GM12878 (cell line): ENCODE data around the gene IGFBP2. TPM values are rescaled to one million over a fixed set of nuclear protein-coding genes. Genes with fewer than 3 reads are reported as not detected.

Experiments
- ATAC-seq: fragments of 200-7000 bp; cut with Tn5 transposase; 3 replicates; pipeline ENCODE4 v1.9.1; 2020; ENCODE audit warnings: mild to moderate bottlenecking, moderate library complexity
- BruUV-seq: library from RNA; stranded (reverse); fragments of 400-500 nt; replicated peaks from 2 replicates; lab custom pipeline; 2021; lab: Mats Ljungman, UMichigan
- CTCF ChIA-PET: fragments of 300-600 bp; sonication (Branson Sonifier 250); formaldehyde crosslinking; extraction: SDS; loops from one replicate; lab custom pipeline; 2021; ENCODE audit warnings: inconsistent platforms; lab: Yijun Ruan, JAX
- POLR2A ChIA-PET: fragments of 350-600 bp; formaldehyde crosslinking; extraction: SDS; loops from one replicate; lab custom pipeline; 2021; ENCODE audit warnings: inconsistent platforms; lab: Charles Lee
- RAD21 ChIA-PET: fragments of 300-600 bp; sonication (Branson Sonifier 250); formaldehyde crosslinking; loops from one replicate; lab custom pipeline; 2023; ENCODE audit warnings: antibody characterized with exemption; ENCODE audit not compliant: unreplicated experiment; lab: Charles Lee
- SMC1A ChIA-PET: fragments of 300-600 bp; sonication (Branson Sonifier 250); formaldehyde crosslinking; loops from one replicate; lab custom pipeline; 2023; ENCODE audit not compliant: unreplicated experiment, uncharacterized antibody; lab: Charles Lee
- DNase-seq: peaks from one replicate; pipeline ENCODE4 v3.0.0-alpha.2; 2011; ENCODE audit warnings: low read depth, low spot score
- FAIRE-seq: peaks from 3 replicates; lab custom pipeline; 2011; peaks lifted over from hg19 to GRCh38; lab: Jason Lieb, UNC
- H2AFZ ChIP-seq: 2 replicates; pipeline ENCODE4 v1.6.0; 2011; ENCODE audit warnings: low read depth, low read length, control low read depth; ENCODE audit not compliant: control insufficient read depth
- H3K27ac ChIP-seq: 2 replicates; pipeline ENCODE4 v1.5.1; 2011; ENCODE audit warnings: control low read depth; ENCODE audit not compliant: control insufficient read depth, insufficient read depth
- H3K27me3 ChIP-seq, 2 experiments: replicated peaks in 1 of 2; 2 replicates each; pipeline versions ENCODE4 v1.6.0 to v1.6.1; 2011; ENCODE audit warnings: low read length in 1 of 2; ENCODE audit not compliant: control insufficient read depth in 2 of 2, insufficient read depth in 2 of 2
- H3K36me3 ChIP-seq, 2 experiments: 2 replicates each; pipeline ENCODE4 v1.5.1; 2011; ENCODE audit warnings: low read length in 1 of 2; ENCODE audit not compliant: control insufficient read depth in 2 of 2, insufficient read depth in 2 of 2
- H3K4me1 ChIP-seq: 2 replicates; pipeline ENCODE4 v1.6.1; 2011; ENCODE audit warnings: mild to moderate bottlenecking, low read length, moderate library complexity, mixed read lengths; ENCODE audit not compliant: control insufficient read depth, insufficient read depth
- H3K4me2 ChIP-seq: 2 replicates; pipeline ENCODE4 v1.6.0; 2011; ENCODE audit warnings: control low read depth; ENCODE audit not compliant: control insufficient read depth, insufficient read depth
- H3K4me3 ChIP-seq: fragments of 200-600 bp; sonication (generic); 2 replicates; pipeline ENCODE4 v1.5.1; 2016
- H3K79me2 ChIP-seq: 2 replicates; pipeline ENCODE4 v1.6.0; 2011; ENCODE audit warnings: low read length; ENCODE audit not compliant: control insufficient read depth, insufficient read depth
- H3K9ac ChIP-seq: 2 replicates; pipeline ENCODE4 v1.8.0; 2011; ENCODE audit warnings: low read length, control low read depth, mixed read lengths; ENCODE audit not compliant: control insufficient read depth, insufficient read depth
- H3K9me3 ChIP-seq: replicated peaks from 3 replicates; pipeline ENCODE4 v1.5.1; 2011; ENCODE audit warnings: mild to moderate bottlenecking, low read length; ENCODE audit not compliant: control insufficient read depth, insufficient read depth
- H4K20me1 ChIP-seq: 2 replicates; pipeline ENCODE4 v1.6.0; 2011; ENCODE audit not compliant: control insufficient read depth, insufficient read depth
- ATF2 ChIP-seq: IDR thresholded peaks from 2 replicates; pipeline ENCODE4 v1.6.1; 2012; ENCODE audit warnings: low read length, inconsistent platforms
- BCL11A ChIP-seq: IDR thresholded peaks from 2 replicates; pipeline ENCODE4 v1.6.1; 2011; ENCODE audit warnings: low read depth, low read length
- BMI1 ChIP-seq: fragments of 450-650 bp; IDR thresholded peaks from 2 replicates; pipeline ENCODE4 v1.6.1; 2016; ENCODE audit warnings: mild to moderate bottlenecking, moderate library complexity, borderline replicate concordance
- CHD2 ChIP-seq: IDR thresholded peaks from 2 replicates; pipeline ENCODE4 v1.6.1; 2011; ENCODE audit warnings: low read depth, low read length, improper control_type of control experiment, borderline replicate concordance
- EED ChIP-seq: sonication (generic); IDR thresholded peaks from 2 replicates; pipeline ENCODE4 v1.6.1; 2016; ENCODE audit warnings: antibody characterized with exemption, low read depth
- HDAC6 ChIP-seq: fragments of 200-600 bp; sonication (generic); IDR thresholded peaks from one replicate; pipeline ENCODE4 v1.8.0; 2017; ENCODE audit warnings: antibody characterized with exemption; ENCODE audit not compliant: unreplicated experiment
- IKZF1 ChIP-seq: fragments of 450-650 bp; conservative IDR thresholded peaks from 2 replicates; pipeline ENCODE4 v1.6.1; 2017; ENCODE audit warnings: antibody characterized with exemption, mild to moderate bottlenecking
- NBN ChIP-seq: fragments of 450-650 bp; IDR thresholded peaks from 2 replicates; pipeline ENCODE4 v1.6.1; 2016
- NFYA ChIP-seq: IDR thresholded peaks from 2 replicates; pipeline ENCODE4 v1.6.1; 2011; ENCODE audit warnings: low read depth, mild to moderate bottlenecking, low read length, improper control_type of control experiment, borderline replicate concordance
- NRF1 ChIP-seq: conservative IDR thresholded peaks from 2 replicates; pipeline ENCODE4 v1.6.1; 2011; ENCODE audit warnings: mild to moderate bottlenecking, low read depth, low read length, improper control_type of control experiment
- RELB ChIP-seq: fragments of 450-650 bp; IDR thresholded peaks from 2 replicates; pipeline ENCODE4 v1.6.1; 2017; ENCODE audit warnings: low read depth, mild to moderate bottlenecking, moderate library complexity
- SRF ChIP-seq, 2 experiments: IDR thresholded peaks; 2 replicates each; pipeline ENCODE4 v1.6.1; 2011; ENCODE audit warnings: low read depth in 2 of 2, low read length in 2 of 2, mild to moderate bottlenecking in 1 of 2, moderate library complexity in 1 of 2
- STAT1 ChIP-seq: fragments of 450-650 bp; conservative IDR thresholded peaks from 2 replicates; pipeline ENCODE4 v1.6.1; 2014; ENCODE audit warnings: antibody characterized with exemption, mild to moderate bottlenecking
- TBL1XR1 ChIP-seq: IDR thresholded peaks from 2 replicates; pipeline ENCODE4 v1.6.1; 2012; ENCODE audit warnings: low read depth, low read length, improper control_type of control experiment
- WGBS: methylation state at CpG from one replicate; pipeline ENCODE4 v1.1.6; 2016; ENCODE audit warnings: low lambda C conversion rate; ENCODE audit not compliant: insufficient replicate concordance, insufficient coverage; ENCODE audit errors: missing lambda C conversion rate; 5-methylcytosine and 5-hydroxymethylcytosine counted together
- in situ Hi-C: fragments of 300-500 bp; cut with MboI; formaldehyde crosslinking; loops from 9 replicates; pipeline ENCODE4 v1.14.3; 2018; ENCODE audit warnings: mixed read lengths
- intact Hi-C: fragments of 100-400 bp; cut with micrococcal nuclease; formaldehyde crosslinking; loops from one replicate; pipeline ENCODE4 v1.14.2; 2022; ENCODE audit not compliant: unreplicated experiment
- polyA plus RNA-seq, 11 experiments: library from polyadenylated mRNA; depleted of rRNA in 4 of 11; unstranded in 6 of 11; stranded (reverse) in 5 of 11; fragments of >200 nt; fragmentation: Nextera tagmentation in 4 of 11; fragmentation: Illumina TruSeq in 1 of 11; extraction: Ambion mirVana in 4 of 11; extraction: Trizol in 1 of 11; gene quantifications; 1 replicate in 1 of 11; 2 replicates in 10 of 11; pipeline versions ENCODE4 v1.2.1 to v1.2.3, GENCODE V29; 2011 to 2016; ENCODE audit warnings: inconsistent platforms in 2 of 11, missing spikeins in 2 of 11, low read depth in 1 of 11
- total RNA-seq, 4 experiments: library from RNA; depleted of rRNA in 3 of 4; stranded (reverse); fragments of >200 nt in 3 of 4; fragmentation: Illumina TruSeq in 1 of 4; extraction: Trizol in 1 of 4; gene quantifications; 2 replicates each; pipeline versions ENCODE4 v1.2.1 to v1.2.3, GENCODE V29; 2013 to 2021
- TF ChIP-seq, protein P1 (sequence below): fragments of 150-350 bp; IDR thresholded peaks from 2 replicates; pipeline ENCODE4 v1.6.1; 2014; ENCODE audit warnings: mild to moderate bottlenecking, low read depth, low read length
- TF ChIP-seq, protein P2 (sequence below): fragments of 450-650 bp; IDR thresholded peaks from 2 replicates; pipeline ENCODE4 v1.6.1; 2016; ENCODE audit warnings: mild to moderate bottlenecking

Gene IGFBP2
- total and polyA plus RNA-seq, 10 of the 15 experiments (the other 5 are each of a cell fraction or from before 2014, with no cell fraction given) = 0.11 to 1.5 (median 0.38) TPM; not detected in 5

DNA sequence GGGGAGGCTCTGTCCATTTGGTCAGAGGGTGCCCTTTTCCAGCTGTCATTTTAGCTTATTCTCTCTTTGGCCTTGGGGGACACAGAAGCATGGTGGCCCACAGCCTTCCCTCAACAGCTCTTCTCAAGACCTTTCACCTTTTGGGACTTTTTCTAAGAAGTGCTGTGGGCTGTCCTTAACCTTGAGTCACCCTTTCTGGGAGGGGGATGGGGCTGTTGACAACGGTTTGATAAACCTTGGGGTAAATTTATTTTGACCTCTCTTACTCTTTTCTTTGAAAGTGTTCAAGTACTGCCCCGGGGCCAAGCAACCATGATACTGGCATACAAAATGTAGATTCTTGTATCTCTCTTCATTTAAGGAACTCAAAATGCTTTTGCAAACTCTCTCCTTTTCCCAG is 48.5 kb downstream of the IGFBP2 start (continued):
- TF ChIP-seq HDAC6 = no peak

DNA sequence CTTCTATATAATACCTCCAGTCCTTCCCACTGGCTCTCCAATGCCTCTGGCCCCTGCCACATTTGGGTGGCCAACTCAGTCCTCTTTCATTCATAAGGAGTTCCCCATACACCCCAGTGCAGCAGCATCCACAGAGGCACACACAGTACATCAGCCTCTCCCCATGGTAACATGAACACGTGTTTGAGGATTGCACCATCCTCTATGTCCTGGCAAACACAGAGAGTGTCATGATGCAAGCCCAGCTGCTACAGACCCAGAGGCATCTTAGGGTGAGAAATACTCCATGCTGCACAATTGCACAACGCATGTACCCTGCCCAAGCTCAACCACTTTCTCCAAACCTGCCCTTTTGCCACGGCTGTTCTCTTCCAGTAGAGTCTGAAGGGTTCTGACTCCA is 50.6 kb downstream of the IGFBP2 start:
- Histone ChIP-seq H3K36me3 (no peaks in the 10 kb centered on the region), H3K4me3 (no peak overlapping the region), H4K20me1 (no peaks in the 10 kb centered on the region), H3K27me3 (no peaks in the 10 kb centered on the region; a peak in 1 of 4 replicates), H2AFZ (no peak overlapping the region), H3K4me1 (no peaks in the 10 kb centered on the region), H3K4me2 (no peak overlapping the region), H3K9ac (no peak overlapping the region), H3K27ac (no peak overlapping the region), H3K79me2 (no peaks in the 10 kb centered on the region), H3K9me3 (no peaks in the 10 kb centered on the region)
- TF ChIP-seq ATF2 = no peak
- TF ChIP-seq STAT1 = no peak
- TF ChIP-seq SRF (IDR thresholded peaks at IDR 0.05; ENCODE audit: low read depth in 2 of 2, low read length in 2 of 2) = no peak
- TF ChIP-seq BCL11A = no peak
- TF ChIP-seq CHD2 = no peak
- no peak for TF ChIP-seq EED
- TF ChIP-seq NBN = no peak
- no peak for TF ChIP-seq BMI1
- no peak for TF ChIP-seq NRF1
- TF ChIP-seq IKZF1 = no peak
- TF ChIP-seq RELB = no peak
- no peak for TF ChIP-seq NFYA
- TF ChIP-seq, protein P1, sequence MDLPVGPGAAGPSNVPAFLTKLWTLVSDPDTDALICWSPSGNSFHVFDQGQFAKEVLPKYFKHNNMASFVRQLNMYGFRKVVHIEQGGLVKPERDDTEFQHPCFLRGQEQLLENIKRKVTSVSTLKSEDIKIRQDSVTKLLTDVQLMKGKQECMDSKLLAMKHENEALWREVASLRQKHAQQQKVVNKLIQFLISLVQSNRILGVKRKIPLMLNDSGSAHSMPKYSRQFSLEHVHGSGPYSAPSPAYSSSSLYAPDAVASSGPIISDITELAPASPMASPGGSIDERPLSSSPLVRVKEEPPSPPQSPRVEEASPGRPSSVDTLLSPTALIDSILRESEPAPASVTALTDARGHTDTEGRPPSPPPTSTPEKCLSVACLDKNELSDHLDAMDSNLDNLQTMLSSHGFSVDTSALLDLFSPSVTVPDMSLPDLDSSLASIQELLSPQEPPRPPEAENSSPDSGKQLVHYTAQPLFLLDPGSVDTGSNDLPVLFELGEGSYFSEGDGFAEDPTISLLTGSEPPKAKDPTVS = no peak
- TF ChIP-seq TBL1XR1 = no peak
- TF ChIP-seq, protein P2, sequence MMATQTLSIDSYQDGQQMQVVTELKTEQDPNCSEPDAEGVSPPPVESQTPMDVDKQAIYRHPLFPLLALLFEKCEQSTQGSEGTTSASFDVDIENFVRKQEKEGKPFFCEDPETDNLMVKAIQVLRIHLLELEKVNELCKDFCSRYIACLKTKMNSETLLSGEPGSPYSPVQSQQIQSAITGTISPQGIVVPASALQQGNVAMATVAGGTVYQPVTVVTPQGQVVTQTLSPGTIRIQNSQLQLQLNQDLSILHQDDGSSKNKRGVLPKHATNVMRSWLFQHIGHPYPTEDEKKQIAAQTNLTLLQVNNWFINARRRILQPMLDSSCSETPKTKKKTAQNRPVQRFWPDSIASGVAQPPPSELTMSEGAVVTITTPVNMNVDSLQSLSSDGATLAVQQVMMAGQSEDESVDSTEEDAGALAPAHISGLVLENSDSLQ = no peak
- ChIA-PET CTCF (interaction anchor here (0.7 to 1.1 kb wide), 3 partner anchors 825 to 1030 kb away, joined by 3 read pairs; no protein-coding TSS in a partner anchor), RAD21 (no interaction called here), POLR2A (no interaction called here), SMC1A (interaction anchor here (0.8 kb wide), 1 partner anchor 828 kb away, joined by 3 read pairs; no protein-coding TSS in a partner anchor)
- ATAC-seq (no peak), FAIRE-seq (no peak), DNase-seq (no peak)
- no TSS peak for BruUV-seq
- 24% methylated on average over 3 of the region's 3 CpGs for WGBS
- intact Hi-C loops = loop anchor here (5.0 kb wide), 2 partner anchors 478 to 1073 kb away; no protein-coding TSS in a partner anchor
- in situ Hi-C loops = no loop called here
